CD4-positive, CD25-positive, alpha-beta regulatory T cell (primary cell): ENCODE measurements around the gene NAALADL2. TPM values are rescaled to one million over a fixed set of nuclear protein-coding genes. Genes with fewer than 3 reads are reported as not detected.
A peak's percentile ranks its signal among the peaks of the same experiment; 100 is the strongest.

Experiments used
- ATAC-seq, 2 donors: fragments of 150-1000 bp; cut with Tn5 transposase; one replicate each; pipeline ENCODE4 v1.10.0; 2021; ENCODE audit warnings: low read depth in 2 of 2, moderate number of reproducible peaks in 2 of 2, moderate library complexity in 1 of 2
- DNase-seq, 3 donors: peaks; one replicate each; pipeline versions ENCODE4 v3.0.0 to v3.0.0-alpha.2; 2012 to 2022; ENCODE audit warnings: mixed read lengths in 1 of 3
- H3K27ac ChIP-seq: one replicate; pipeline ENCODE4 v1.7.0; 2013; ENCODE audit warnings: mild to moderate bottlenecking, low read length; ENCODE audit not compliant: insufficient read depth, poor library complexity, severe bottlenecking
- H3K27me3 ChIP-seq: one replicate; pipeline ENCODE4 v1.7.0; 2013; ENCODE audit warnings: low read length; ENCODE audit not compliant: control insufficient read depth, insufficient read depth
- H3K36me3 ChIP-seq: one replicate; pipeline ENCODE4 v1.7.0; 2013; ENCODE audit warnings: mild to moderate bottlenecking, low read length, moderate library complexity; ENCODE audit not compliant: control insufficient read depth, insufficient read depth
- H3K4me1 ChIP-seq: 2 replicates; pipeline ENCODE4 v1.7.0; 2013; ENCODE audit warnings: mild to moderate bottlenecking, low read length; ENCODE audit not compliant: insufficient read depth, control insufficient read depth, poor library complexity, severe bottlenecking
- H3K4me3 ChIP-seq: one replicate; pipeline ENCODE4 v1.7.0; 2013; ENCODE audit warnings: low read depth, mild to moderate bottlenecking, low read length, moderate library complexity
- H3K9me3 ChIP-seq, 2 experiments: 1 replicate in 1 of 2; 2 replicates in 1 of 2; pipeline ENCODE4 v1.7.0; 2013; ENCODE audit warnings: low read length in 2 of 2, mild to moderate bottlenecking in 1 of 2, moderate library complexity in 1 of 2; ENCODE audit not compliant: control insufficient read depth in 2 of 2
- H3K27ac Mint-ChIP-seq, 3 donors: one replicate each; pipeline ENCODE4 v1.8.0; 2020 to 2022; ENCODE audit warnings: mild to moderate bottlenecking in 3 of 3, mixed read lengths in 3 of 3, moderate library complexity in 2 of 3
- H3K27me3 Mint-ChIP-seq: one replicate; pipeline ENCODE4 v1.8.0; 2022; ENCODE audit warnings: mild to moderate bottlenecking, mixed read lengths
- H3K36me3 Mint-ChIP-seq: one replicate; pipeline ENCODE4 v1.8.0; 2020; ENCODE audit warnings: mixed read lengths
- H3K4me1 Mint-ChIP-seq, 4 donors: one replicate each; pipeline ENCODE4 v1.8.0; 2020 to 2022; ENCODE audit warnings: mixed read lengths in 4 of 4, mild to moderate bottlenecking in 1 of 4
- H3K4me3 Mint-ChIP-seq, 4 donors: one replicate each; pipeline ENCODE4 v1.8.0; 2020 to 2022; ENCODE audit warnings: mild to moderate bottlenecking in 4 of 4, mixed read lengths in 4 of 4, moderate library complexity in 3 of 4
- H3K9me3 Mint-ChIP-seq, 7 donors: one replicate each; pipeline ENCODE4 v1.8.0; 2020 to 2022; ENCODE audit warnings: mixed read lengths in 7 of 7, mild to moderate bottlenecking in 3 of 7, moderate library complexity in 2 of 7
- polyA plus RNA-seq, 4 donors: library from polyadenylated mRNA; unstranded; fragments of 300-500 nt; fragmentation: Illumina TruSeq; gene quantifications; one replicate each; pipeline ENCODE4 v1.2.3, GENCODE V29; 2021
- total RNA-seq: library from RNA; stranded (reverse); gene quantifications from one replicate; pipeline ENCODE4 v1.2.3, GENCODE V29; 2022

Gene NAALADL2
- total RNA-seq (not detected), polyA plus RNA-seq (not detected)

GRCh38 chr3:174859114-174859735 lies at the start of gene NAALADL2:
TSS of gene NAALADL2 (plus strand) at chr3:174859334.
- Histone ChIP-seq H3K4me1 (no peaks in the 10 kb centered on the region), H3K4me3 (no peak within 1 kb of the TSS), H3K36me3 (no peaks in the 10 kb centered on the region), H3K9me3 (peaks cover 0 to 4% of the 10 kb centered on the region in 2 experiments), H3K27me3 (no peaks in the 10 kb centered on the region), H3K27ac (no peak within 1 kb of the TSS)
- Mint-ChIP-seq H3K27ac (peak within 1 kb of the TSS in 1 of 3 donors; percentile 15), H3K4me1 (no peaks in the 10 kb centered on the region), H3K36me3 (no peaks in the 10 kb centered on the region), H3K27me3 (no peaks in the 10 kb centered on the region), H3K4me3 (no peak within 1 kb of the TSS), H3K9me3 (peaks cover 0 to 13% (median 5%) of the 10 kb centered on the region in 7 donors)
- ATAC-seq: no peak
- no peak for DNase-seq

- Histone ChIP-seq H3K27ac (no peak overlapping the region), H3K9me3 (peaks cover 0 to 1% of the 10 kb centered on the region in 2 experiments), H3K27me3 (no peaks in the 10 kb centered on the region), H3K4me3 (no peak overlapping the region), H3K36me3 (no peaks in the 10 kb centered on the region), H3K4me1 (no peaks in the 10 kb centered on the region)
- H3K27ac Mint-ChIP-seq: no peak overlapping the region
- no peaks in the 10 kb centered on the region for H3K27me3 Mint-ChIP-seq
- DNase-seq (no peak), ATAC-seq (no peak)
- H3K4me1 Mint-ChIP-seq: no peaks in the 10 kb centered on the region
- no peak overlapping the region for H3K4me3 Mint-ChIP-seq
- peaks cover 0 to 11% (median 6%) of the 10 kb centered on the region in 7 donors for H3K9me3 Mint-ChIP-seq
- no peaks in the 10 kb centered on the region for H3K36me3 Mint-ChIP-seq
Observed at GRCh38 chr3:174810254-174810653, 48.9 kb upstream of the NAALADL2 start.

- H3K27me3 ChIP-seq: no peaks in the 10 kb centered on the region
- Mint-ChIP-seq H3K27ac (no peak overlapping the region), H3K36me3 (no peaks in the 10 kb centered on the region), H3K27me3 (no peaks in the 10 kb centered on the region), H3K4me1 (no peaks in the 10 kb centered on the region), H3K4me3 (no peak overlapping the region), H3K9me3 (peaks cover 0 to 17% (median 5%) of the 10 kb centered on the region in 7 donors)
- ATAC-seq (no peak), DNase-seq (no peak)
- no peak overlapping the region for H3K4me3 ChIP-seq
- no peaks in the 10 kb centered on the region for H3K36me3 ChIP-seq
- H3K27ac ChIP-seq: no peak overlapping the region
- no peaks in the 10 kb centered on the region for H3K4me1 ChIP-seq
- no peaks in the 10 kb centered on the region for H3K9me3 ChIP-seq
Observed at GRCh38 chr3:174812172-174812862, 46.8 kb upstream of the NAALADL2 start.

- no peaks in the 10 kb centered on the region for H3K36me3 Mint-ChIP-seq
- H3K27ac Mint-ChIP-seq: no peak overlapping the region
- H3K36me3 ChIP-seq: no peaks in the 10 kb centered on the region
- H3K9me3 Mint-ChIP-seq: peaks cover 0 to 17% (median 3%) of the 10 kb centered on the region in 7 donors
- DNase-seq (no peak), ATAC-seq (no peak)
- H3K4me1 ChIP-seq: no peaks in the 10 kb centered on the region
- H3K27me3 Mint-ChIP-seq: no peaks in the 10 kb centered on the region
- H3K4me1 Mint-ChIP-seq: no peaks in the 10 kb centered on the region
- H3K27ac ChIP-seq: no peak overlapping the region
- no peaks in the 10 kb centered on the region for H3K9me3 ChIP-seq
- H3K4me3 Mint-ChIP-seq: no peak overlapping the region
- no peak overlapping the region for H3K4me3 ChIP-seq
- no peaks in the 10 kb centered on the region for H3K27me3 ChIP-seq
Observed at GRCh38 chr3:174815750-174816149, 43.4 kb upstream of the NAALADL2 start.

- no peak overlapping the region for H3K27ac Mint-ChIP-seq
- no peak for ATAC-seq
- Histone ChIP-seq H3K27ac (no peak overlapping the region), H3K4me3 (no peak overlapping the region), H3K4me1 (no peaks in the 10 kb centered on the region), H3K36me3 (no peaks in the 10 kb centered on the region), H3K9me3 (no peaks in the 10 kb centered on the region), H3K27me3 (no peaks in the 10 kb centered on the region)
- H3K36me3 Mint-ChIP-seq: no peaks in the 10 kb centered on the region
- H3K4me3 Mint-ChIP-seq: no peak overlapping the region
- peaks cover 0 to 6% (median 2%) of the 10 kb centered on the region in 7 donors for H3K9me3 Mint-ChIP-seq
- no peak for DNase-seq
- no peaks in the 10 kb centered on the region for H3K4me1 Mint-ChIP-seq
- H3K27me3 Mint-ChIP-seq: no peaks in the 10 kb centered on the region
Observed at GRCh38 chr3:174820885-174821284, 38.2 kb upstream of the NAALADL2 start.

- no peak overlapping the region for H3K27ac ChIP-seq
- no peaks in the 10 kb centered on the region for H3K27me3 ChIP-seq
- Mint-ChIP-seq H3K4me1 (no peaks in the 10 kb centered on the region), H3K27me3 (no peaks in the 10 kb centered on the region), H3K27ac (no peak overlapping the region), H3K4me3 (no peak overlapping the region), H3K36me3 (no peaks in the 10 kb centered on the region), H3K9me3 (peaks cover 0 to 9% (median 4%) of the 10 kb centered on the region in 7 donors)
- no peaks in the 10 kb centered on the region for H3K36me3 ChIP-seq
- no peaks in the 10 kb centered on the region for H3K4me1 ChIP-seq
- H3K9me3 ChIP-seq: no peaks in the 10 kb centered on the region
- H3K4me3 ChIP-seq: no peak overlapping the region
- ATAC-seq: no peak
- no peak for DNase-seq
Observed at GRCh38 chr3:174821477-174821876, 37.7 kb upstream of the NAALADL2 start.

- Histone ChIP-seq H3K27ac (no peak overlapping the region), H3K27me3 (no peaks in the 10 kb centered on the region), H3K4me3 (no peak overlapping the region), H3K36me3 (no peaks in the 10 kb centered on the region), H3K9me3 (no peaks in the 10 kb centered on the region), H3K4me1 (no peaks in the 10 kb centered on the region)
- Mint-ChIP-seq H3K9me3 (peaks cover 0 to 9% (median 4%) of the 10 kb centered on the region in 7 donors), H3K36me3 (no peaks in the 10 kb centered on the region), H3K4me3 (no peak overlapping the region), H3K4me1 (no peaks in the 10 kb centered on the region), H3K27ac (no peak overlapping the region), H3K27me3 (no peaks in the 10 kb centered on the region)
- DNase-seq (no peak), ATAC-seq (no peak)
Observed at GRCh38 chr3:174822320-174822719, 36.8 kb upstream of the NAALADL2 start.

GRCh38 chr3:174826069-174826468 lies 33.1 kb upstream of the NAALADL2 start:
- ATAC-seq: no peak
- Histone ChIP-seq H3K9me3 (no peaks in the 10 kb centered on the region), H3K27ac (no peak overlapping the region), H3K4me1 (no peaks in the 10 kb centered on the region), H3K4me3 (no peak overlapping the region), H3K27me3 (no peaks in the 10 kb centered on the region), H3K36me3 (no peaks in the 10 kb centered on the region)
- Mint-ChIP-seq H3K4me1 (no peaks in the 10 kb centered on the region), H3K4me3 (no peak overlapping the region), H3K9me3 (peaks cover 0 to 13% (median 5%) of the 10 kb centered on the region in 7 donors), H3K27me3 (no peaks in the 10 kb centered on the region), H3K36me3 (no peaks in the 10 kb centered on the region), H3K27ac (no peak overlapping the region)
- no peak for DNase-seq
